Stimulated activated CD8-positive, alpha-beta memory T cell treated with anti-CD3 and anti-CD28 coated beads, Interleukin-7, amount 100 ng/mL, for 48 hours (primary cell): ENCODE data around the gene FRMD5.
"Not testable (repeated sequence)": the region's sequence is repeated elsewhere in the genome, so short reads cannot be mapped to it uniquely, and the experiment has no call there.

Experiments
- DNase-seq, 2 donors: peaks; one replicate each; pipeline ENCODE4 v3.0.0-alpha.2; 2020; ENCODE audit warnings: low read depth in 1 of 2; ENCODE audit errors: extremely low read depth in 1 of 2

FRMD5 gene

GRCh38 chr15:44034933-44035624, 160.0 kb downstream of the FRMD5 start:
- no peak for DNase-seq

GRCh38 chr15:44034334-44034733, 160.7 kb downstream of the FRMD5 start:
- no peak for DNase-seq

- no peak for DNase-seq
These were observed 161.2 kb downstream of the FRMD5 start for GRCh38 chr15:44033894-44034293.

GRCh38 chr15:44032820-44033219, 162.3 kb downstream of the FRMD5 start:
- not testable (repeated sequence) for DNase-seq

- DNase-seq: no peak
These were observed 165.0 kb downstream of the FRMD5 start for GRCh38 chr15:44029940-44030568.

GRCh38 chr15:44029003-44029402, 166.1 kb downstream of the FRMD5 start:
- DNase-seq: no peak

GRCh38 chr15:44028349-44028748, 166.7 kb downstream of the FRMD5 start:
- no peak for DNase-seq

- no peak for DNase-seq
These were observed 170.9 kb downstream of the FRMD5 start for GRCh38 chr15:44024155-44024554.

GRCh38 chr15:44023176-44023575, 171.9 kb downstream of the FRMD5 start:
- no peak for DNase-seq

GRCh38 chr15:44018151-44018550, 176.9 kb downstream of the FRMD5 start:
- no peak for DNase-seq

GRCh38 chr15:44015545-44016305, 179.3 kb downstream of the FRMD5 start:
- DNase-seq: no peak

GRCh38 chr15:44011238-44011854, 183.7 kb downstream of the FRMD5 start:
- DNase-seq: no peak

GRCh38 chr15:44010089-44010488, 185.0 kb downstream of the FRMD5 start:
- no peak for DNase-seq

GRCh38 chr15:44009038-44009437, 186.0 kb downstream of the FRMD5 start:
- DNase-seq: no peak

- DNase-seq: not testable (repeated sequence)
These were observed 194.8 kb downstream of the FRMD5 start for GRCh38 chr15:44000248-44000647.

GRCh38 chr15:43998607-43999006, 196.5 kb downstream of the FRMD5 start:
- no peak for DNase-seq

GRCh38 chr15:43991206-43991605, 203.9 kb downstream of the FRMD5 start:
- no peak for DNase-seq

- no peak for DNase-seq
These were observed 205.1 kb downstream of the FRMD5 start for GRCh38 chr15:43989938-43990337.

- no peak for DNase-seq
These were observed 206.2 kb downstream of the FRMD5 start for GRCh38 chr15:43988900-43989299.

- DNase-seq: no peak
These were observed 207.1 kb downstream of the FRMD5 start for GRCh38 chr15:43987924-43988323.

GRCh38 chr15:43985976-43986680, 208.9 kb downstream of the FRMD5 start:
- DNase-seq: no peak
